Vagina (tissue), 2 donors: Measurements from ENCODE around the gene PCDHB14.

ENCODE experiments used
- CTCF ChIP-seq, 3 experiments: fragments of 450-650 bp in 2 of 3; fragments of 200-600 bp in 1 of 3; sonication (generic) in 1 of 3; IDR thresholded peaks; one replicate each; pipeline ENCODE4 v1.5.1; 2017 to 2019; ENCODE audit warnings: antibody characterized with exemption in 3 of 3, mild to moderate bottlenecking in 2 of 3, moderate library complexity in 2 of 3
- POLR2A ChIP-seq, 2 donors: fragments of 450-650 bp; IDR thresholded peaks; one replicate each; pipeline ENCODE4 v1.6.1; 2017; ENCODE audit warnings: antibody characterized with exemption in 2 of 2, mild to moderate bottlenecking in 2 of 2, moderate library complexity in 2 of 2
- POLR2AphosphoS5 ChIP-seq, 2 donors: sonication (generic); formaldehyde crosslinking; IDR thresholded peaks; one replicate each; pipeline ENCODE4 v1.9.0; 2017; ENCODE audit warnings: antibody characterized with exemption in 2 of 2, mild to moderate bottlenecking in 2 of 2, low read depth in 1 of 2; ENCODE audit not compliant: insufficient read depth in 1 of 2

GRCh38 chr5:141180313-141180712 lies 42.8 kb upstream of the PCDHB14 start:
- TF ChIP-seq CTCF (IDR thresholded peaks at IDR 0.05) (no peak), POLR2A (IDR thresholded peaks at IDR 0.05) (no peak), POLR2AphosphoS5 (IDR thresholded peaks at IDR 0.05; ENCODE audit: insufficient read depth in 1 of 2, low read depth in 1 of 2) (no peak)
